ENCODE results near the gene RILP.

Gene RILP

DNA sequence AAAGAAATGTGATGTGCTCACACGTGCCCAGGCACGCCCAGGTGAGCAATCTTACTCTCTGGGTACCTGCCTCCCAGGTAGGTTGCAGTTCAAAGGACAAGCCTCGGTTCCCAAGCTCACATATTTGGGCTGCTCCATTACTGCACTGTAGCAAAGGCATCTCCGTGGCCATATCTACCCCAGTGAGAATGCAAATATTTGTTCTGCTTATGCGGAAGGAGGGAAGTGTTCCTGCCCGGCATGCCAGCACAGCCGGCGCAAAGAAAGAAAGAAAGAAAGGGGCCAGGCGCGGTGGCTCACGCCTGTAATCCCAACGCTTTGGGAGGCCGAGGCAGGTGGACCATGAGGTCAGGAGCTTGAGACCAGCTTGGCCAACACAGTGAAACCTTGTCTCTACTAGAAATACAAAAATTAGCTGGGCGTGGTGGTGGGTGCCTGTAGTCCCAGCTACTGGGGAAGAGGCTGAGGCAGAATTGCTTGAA, 51.8 kb downstream of the RILP start:
- no peak for DNase-seq
